Upper lobe of left lung (tissue), 4 donors: ENCODE data around the gene ZBTB46.

Experiments
- CTCF ChIP-seq, 6 experiments: fragments of 450-650 bp in 4 of 6; fragments of 200-600 bp in 2 of 6; sonication (generic) in 2 of 6; IDR thresholded peaks; one replicate each; pipeline ENCODE4 v1.5.1; 2016 to 2019; ENCODE audit warnings: antibody characterized with exemption in 6 of 6
- EP300 ChIP-seq, 4 donors: sonication (generic); formaldehyde crosslinking; IDR thresholded peaks; one replicate each; pipeline ENCODE4 v1.5.1; 2017; ENCODE audit warnings: antibody characterized with exemption in 4 of 4, control low read depth in 2 of 4
- POLR2AphosphoS5 ChIP-seq, 2 donors: sonication (generic); formaldehyde crosslinking; IDR thresholded peaks; one replicate each; pipeline ENCODE4 v1.5.1; 2017; ENCODE audit warnings: antibody characterized with exemption in 2 of 2

GRCh38 chr20:63854069-63854765 is 23.2 kb upstream of the ZBTB46 start:
- TF ChIP-seq EP300 (IDR thresholded peaks at IDR 0.05) (no peak), CTCF (IDR thresholded peaks at IDR 0.05) (no peak), POLR2AphosphoS5 (IDR thresholded peaks at IDR 0.05) (peak in 1 of 2 donors; percentile 56)
